WTC11 (cell line): ENCODE data around the gene CPNE9. TPM values are rescaled to one million over a fixed set of nuclear protein-coding genes. Genes with fewer than 3 reads are reported as not detected.

Experiments used
- ATAC-seq: fragments of 200-7000 bp; cut with Tn5 transposase; 2 replicates; pipeline ENCODE4 v1.10.0; 2021; ENCODE audit warnings: mild to moderate bottlenecking, moderate library complexity
- CTCF ChIA-PET: fragments of 300-600 bp; sonication (Branson Sonifier 250); formaldehyde crosslinking; loops from one replicate; lab custom pipeline; 2021; ENCODE audit warnings: antibody characterized with exemption; lab: Charles Lee
- POLR2A ChIA-PET: fragments of 350-600 bp; sonication (Branson Sonifier 250); formaldehyde crosslinking; loops from one replicate; lab custom pipeline; 2021; ENCODE audit warnings: antibody characterized with exemption; lab: Charles Lee
- DNase-seq: peaks from one replicate; pipeline ENCODE4 v3.0.0; 2021; ENCODE audit warnings: low spot score
- H3K27ac Mint-ChIP-seq: 2 replicates; pipeline ENCODE4 v1.8.0; 2021; ENCODE audit warnings: mixed read lengths
- H3K27me3 Mint-ChIP-seq: 2 replicates; pipeline ENCODE4 v1.8.0; 2021; ENCODE audit warnings: low read depth, mild to moderate bottlenecking, moderate library complexity, mixed read lengths
- H3K36me3 Mint-ChIP-seq: 2 replicates; pipeline ENCODE4 v1.8.0; 2021; ENCODE audit warnings: mixed read lengths
- H3K4me1 Mint-ChIP-seq: 2 replicates; pipeline ENCODE4 v1.8.0; 2022; ENCODE audit warnings: mixed read lengths
- H3K4me3 Mint-ChIP-seq: 2 replicates; pipeline ENCODE4 v1.8.0; 2021; ENCODE audit warnings: mild to moderate bottlenecking, moderate library complexity, mixed read lengths
- H3K9me3 Mint-ChIP-seq: 2 replicates; pipeline ENCODE4 v1.8.0; 2021; ENCODE audit warnings: mixed read lengths
- ARID4B ChIP-seq: sonication (generic); formaldehyde crosslinking; IDR thresholded peaks from 2 replicates; pipeline ENCODE4 v1.8.0; 2023; ENCODE audit warnings: missing genetic modification reagents, mild to moderate bottlenecking, borderline replicate concordance
- ATF3 ChIP-seq: sonication (generic); formaldehyde crosslinking; conservative IDR thresholded peaks from 2 replicates; pipeline ENCODE4 v1.8.1; 2022; ENCODE audit warnings: mild to moderate bottlenecking, missing genetic modification reagents
- CBFB ChIP-seq: sonication (generic); formaldehyde crosslinking; IDR thresholded peaks from 2 replicates; pipeline ENCODE4 v1.8.1; 2022; ENCODE audit warnings: mild to moderate bottlenecking, low read depth, missing genetic modification reagents
- E2F4 ChIP-seq: sonication (generic); formaldehyde crosslinking; IDR thresholded peaks from 2 replicates; pipeline ENCODE4 v1.8.1; 2022; ENCODE audit warnings: low read depth, mild to moderate bottlenecking, moderate library complexity, missing genetic modification reagents, borderline replicate concordance
- ELF4 ChIP-seq: sonication (generic); formaldehyde crosslinking; IDR thresholded peaks from 2 replicates; pipeline ENCODE4 v1.8.1; 2022; ENCODE audit warnings: low read depth, mild to moderate bottlenecking, moderate library complexity, missing genetic modification reagents
- FOXJ3 ChIP-seq: sonication (generic); formaldehyde crosslinking; IDR thresholded peaks from 2 replicates; pipeline ENCODE4 v1.9.0; 2021; ENCODE audit warnings: missing genetic modification reagents, mild to moderate bottlenecking, borderline replicate concordance
- GABPB1 ChIP-seq: sonication (generic); formaldehyde crosslinking; IDR thresholded peaks from 2 replicates; pipeline ENCODE4 v1.8.1; 2023; ENCODE audit warnings: mild to moderate bottlenecking, missing genetic modification reagents
- IRF2 ChIP-seq: sonication (generic); formaldehyde crosslinking; IDR thresholded peaks from 2 replicates; pipeline ENCODE4 v1.8.0; 2022; ENCODE audit warnings: low read depth, missing genetic modification reagents, borderline replicate concordance
- JUN ChIP-seq: sonication (generic); formaldehyde crosslinking; IDR thresholded peaks from 2 replicates; pipeline ENCODE4 v1.8.0; 2023; ENCODE audit warnings: mild to moderate bottlenecking, missing genetic modification reagents
- KAT7 ChIP-seq: sonication (generic); formaldehyde crosslinking; IDR thresholded peaks from 2 replicates; pipeline ENCODE4 v1.8.1; 2023; ENCODE audit warnings: missing genetic modification reagents, mild to moderate bottlenecking, borderline replicate concordance
- NFATC4 ChIP-seq: fragments of 250-450 bp; sonication (Bioruptor Pico); IDR thresholded peaks from 2 replicates; pipeline ENCODE4 v1.9.0; 2021; ENCODE audit warnings: mild to moderate bottlenecking
- NR1H2 ChIP-seq: sonication (generic); formaldehyde crosslinking; IDR thresholded peaks from 2 replicates; pipeline ENCODE4 v1.9.0; 2021; ENCODE audit warnings: mild to moderate bottlenecking, moderate library complexity, missing genetic modification reagents
- NR2C2 ChIP-seq: sonication (generic); formaldehyde crosslinking; IDR thresholded peaks from 2 replicates; pipeline ENCODE4 v1.8.0; 2022; ENCODE audit warnings: mild to moderate bottlenecking, missing genetic modification reagents
- PRDM15 ChIP-seq: sonication (generic); formaldehyde crosslinking; IDR thresholded peaks from 2 replicates; pipeline ENCODE4 v1.8.0; 2022; ENCODE audit warnings: missing genetic modification reagents
- SMAD4 ChIP-seq: sonication (generic); formaldehyde crosslinking; IDR thresholded peaks from 2 replicates; pipeline ENCODE4 v1.8.0; 2022; ENCODE audit warnings: mild to moderate bottlenecking, missing genetic modification reagents
- STAT6 ChIP-seq: sonication (generic); formaldehyde crosslinking; conservative IDR thresholded peaks from 2 replicates; pipeline ENCODE4 v1.8.1; 2023; ENCODE audit warnings: mild to moderate bottlenecking, low read depth, missing genetic modification reagents, moderate library complexity
- TP53 ChIP-seq: sonication (generic); formaldehyde crosslinking; IDR thresholded peaks from 2 replicates; pipeline ENCODE4 v1.8.1; 2023; ENCODE audit warnings: mild to moderate bottlenecking, missing genetic modification reagents
- ZBTB43 ChIP-seq: sonication (generic); formaldehyde crosslinking; IDR thresholded peaks from 2 replicates; pipeline ENCODE4 v1.8.1; 2023; ENCODE audit warnings: mild to moderate bottlenecking, missing genetic modification reagents
- ZNF121 ChIP-seq: sonication (generic); formaldehyde crosslinking; IDR thresholded peaks from 2 replicates; pipeline ENCODE4 v1.8.0; 2023; ENCODE audit warnings: missing genetic modification reagents
- ZNF138 ChIP-seq: sonication (generic); formaldehyde crosslinking; conservative IDR thresholded peaks from 2 replicates; pipeline ENCODE4 v1.8.1; 2022; ENCODE audit warnings: mild to moderate bottlenecking, moderate library complexity, missing genetic modification reagents
- ZNF263 ChIP-seq: sonication (generic); formaldehyde crosslinking; IDR thresholded peaks from 2 replicates; pipeline ENCODE4 v1.8.1; 2022; ENCODE audit warnings: low read depth, mild to moderate bottlenecking, moderate library complexity, missing genetic modification reagents
- total RNA-seq: library from RNA; stranded (reverse); gene quantifications from 3 replicates; pipeline ENCODE4 v1.2.3, GENCODE V29; 2021
- TF ChIP-seq, protein P1 (sequence below): sonication (generic); formaldehyde crosslinking; IDR thresholded peaks from 2 replicates; pipeline ENCODE4 v1.8.1; 2022; ENCODE audit warnings: mild to moderate bottlenecking, moderate library complexity, missing genetic modification reagents
- TF ChIP-seq, protein P2 (sequence below): sonication (generic); formaldehyde crosslinking; IDR thresholded peaks from 2 replicates; pipeline ENCODE4 v1.8.1; 2023; ENCODE audit warnings: mild to moderate bottlenecking, missing genetic modification reagents, moderate library complexity

The CPNE9 gene
- total RNA-seq, 1 experiment from 2014 or later = 3.2 TPM

- TF ChIP-seq ARID4B (CRISPR knock-in tag) = no peak
- no peak for TF ChIP-seq ZNF263 (CRISPR knock-in tag)
- TF ChIP-seq E2F4 = no peak
- TF ChIP-seq KAT7 (CRISPR knock-in tag) = no peak
- TF ChIP-seq SMAD4 (CRISPR knock-in tag) = no peak
- no peak for TF ChIP-seq GABPB1 (CRISPR knock-in tag)
- no peak for TF ChIP-seq NR1H2 (CRISPR knock-in tag)
- TF ChIP-seq ATF3 = no peak
- TF ChIP-seq NR2C2 = no peak
- TF ChIP-seq IRF2 = no peak
- TF ChIP-seq NFATC4 = no peak
Observed at GRCh38 chr3:9754678-9755077, 51.0 kb downstream of the CPNE9 start (continued).

DNA sequence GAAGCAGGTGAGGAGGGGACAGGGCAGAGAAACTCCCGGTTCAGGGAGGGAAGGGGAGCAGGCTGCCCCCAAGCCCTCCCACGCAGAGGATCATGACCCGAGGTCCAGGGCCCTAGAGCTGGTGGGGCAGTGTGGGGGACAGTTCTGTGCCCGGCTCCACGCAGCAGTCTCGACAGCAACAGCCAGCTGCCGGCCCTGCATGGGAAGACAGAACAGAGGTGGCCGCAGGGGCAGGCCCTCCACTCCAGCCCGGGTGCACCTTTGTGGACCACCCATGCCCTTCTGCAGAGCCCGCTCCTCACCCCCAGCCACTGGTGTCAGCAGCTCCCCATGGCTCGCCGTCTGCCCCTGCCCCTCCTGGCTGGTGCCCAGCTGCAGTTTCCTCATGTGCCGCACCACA, 53.8 kb downstream of the CPNE9 start:
- CTCF ChIA-PET = no interaction called here
- no peak for TF ChIP-seq JUN (CRISPR knock-in tag)
- no peak for TF ChIP-seq STAT6
- no peak for TF ChIP-seq TP53 (CRISPR knock-in tag)
- TF ChIP-seq NR1H2 (CRISPR knock-in tag) = no peak
- no peak for TF ChIP-seq CBFB
- TF ChIP-seq, protein P1, sequence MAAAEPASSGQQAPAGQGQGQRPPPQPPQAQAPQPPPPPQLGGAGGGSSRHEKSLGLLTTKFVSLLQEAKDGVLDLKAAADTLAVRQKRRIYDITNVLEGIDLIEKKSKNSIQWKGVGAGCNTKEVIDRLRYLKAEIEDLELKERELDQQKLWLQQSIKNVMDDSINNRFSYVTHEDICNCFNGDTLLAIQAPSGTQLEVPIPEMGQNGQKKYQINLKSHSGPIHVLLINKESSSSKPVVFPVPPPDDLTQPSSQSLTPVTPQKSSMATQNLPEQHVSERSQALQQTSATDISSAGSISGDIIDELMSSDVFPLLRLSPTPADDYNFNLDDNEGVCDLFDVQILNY = no peak
- TF ChIP-seq, protein P2, sequence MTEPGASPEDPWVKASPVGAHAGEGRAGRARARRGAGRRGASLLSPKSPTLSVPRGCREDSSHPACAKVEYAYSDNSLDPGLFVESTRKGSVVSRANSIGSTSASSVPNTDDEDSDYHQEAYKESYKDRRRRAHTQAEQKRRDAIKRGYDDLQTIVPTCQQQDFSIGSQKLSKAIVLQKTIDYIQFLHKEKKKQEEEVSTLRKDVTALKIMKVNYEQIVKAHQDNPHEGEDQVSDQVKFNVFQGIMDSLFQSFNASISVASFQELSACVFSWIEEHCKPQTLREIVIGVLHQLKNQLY (CRISPR knock-in tag) = no peak
- TF ChIP-seq ELF4 = no peak
- no peak for TF ChIP-seq ZBTB43 (CRISPR knock-in tag)
- TF ChIP-seq ZNF121 = no peak
- TF ChIP-seq PRDM15 (CRISPR knock-in tag) = no peak
- TF ChIP-seq ZNF138 = no peak
- TF ChIP-seq FOXJ3 (CRISPR knock-in tag) = no peak

More for the DNA sequence above, 53.8 kb downstream of the CPNE9 start:
- Mint-ChIP-seq H3K4me3 (no peak overlapping the region), H3K27ac (no peak overlapping the region), H3K4me1 (no peaks in the 10 kb centered on the region), H3K9me3 (no peaks in the 10 kb centered on the region), H3K36me3 (peaks cover 24% of the 10 kb centered on the region), H3K27me3 (peaks cover 18% of the 10 kb centered on the region)
- ATAC-seq = no peak
- POLR2A ChIA-PET = no interaction called here
- DNase-seq = no peak
